Spleen (tissue), 11 donors: ENCODE measurements around the gene TCIRG1. TPM values are rescaled to one million over a fixed set of nuclear protein-coding genes. Genes with fewer than 3 reads are reported as not detected.
A peak's percentile ranks its signal among the peaks of the same experiment; 100 is the strongest.

Experiments
- DNase-seq: peaks from one replicate; pipeline ENCODE4 v3.0.0-alpha.2; 2020
- H3K27ac ChIP-seq, 8 donors: fragments of 200-600 bp; sonication (generic) in 7 of 8; 1 replicate in 4 of 8; 2 replicates in 4 of 8; pipeline versions ENCODE4 v1.5.0 to v1.8.0; 2016 to 2021; ENCODE audit warnings: inconsistent platforms in 4 of 8, mild to moderate bottlenecking in 4 of 8, moderate library complexity in 1 of 8
- H3K27me3 ChIP-seq, 7 donors: fragments of 200-600 bp; sonication (generic) in 6 of 7; replicated peaks in 1 of 7; 1 replicate in 4 of 7; 2 replicates in 3 of 7; pipeline versions ENCODE4 v1.5.0 to v1.8.0; 2016 to 2021; ENCODE audit warnings: inconsistent platforms in 3 of 7, mild to moderate bottlenecking in 1 of 7
- H3K36me3 ChIP-seq, 6 donors: fragments of 200-600 bp; sonication (generic) in 5 of 6; 1 replicate in 4 of 6; 2 replicates in 2 of 6; pipeline versions ENCODE4 v1.5.0 to v1.8.0; 2016 to 2021; ENCODE audit warnings: inconsistent platforms in 2 of 6
- H3K4me1 ChIP-seq, 6 donors: fragments of 200-600 bp; sonication (generic) in 5 of 6; 1 replicate in 3 of 6; 2 replicates in 3 of 6; pipeline versions ENCODE4 v1.5.0 to v1.8.0; 2016 to 2021; ENCODE audit warnings: inconsistent platforms in 3 of 6
- H3K4me3 ChIP-seq, 8 donors: fragments of 200-600 bp; sonication (generic) in 7 of 8; 1 replicate in 4 of 8; 2 replicates in 4 of 8; pipeline versions ENCODE4 v1.5.0 to v1.8.0; 2016 to 2021; ENCODE audit warnings: inconsistent platforms in 4 of 8, mild to moderate bottlenecking in 4 of 8, moderate library complexity in 2 of 8
- H3K9me3 ChIP-seq, 8 donors: fragments of 200-600 bp; sonication (generic) in 7 of 8; 1 replicate in 4 of 8; 2 replicates in 4 of 8; pipeline versions ENCODE4 v1.5.0 to v1.8.0; 2016 to 2021; ENCODE audit warnings: inconsistent platforms in 4 of 8
- CTCF ChIP-seq, 11 experiments: fragments of 200-600 bp in 7 of 11; fragments of 450-650 bp in 4 of 11; sonication (generic) in 4 of 11; IDR thresholded peaks in 8 of 11; conservative IDR thresholded peaks in 3 of 11; 1 replicate in 7 of 11; 2 replicates in 4 of 11; pipeline versions ENCODE4 v1.4.0 to v1.8.0; 2016 to 2021; ENCODE audit warnings: antibody characterized with exemption in 11 of 11, inconsistent platforms in 4 of 11, mild to moderate bottlenecking in 1 of 11
- POLR2A ChIP-seq, 3 donors: fragments of 450-650 bp; IDR thresholded peaks; one replicate each; pipeline ENCODE4 v1.5.1; 2017; ENCODE audit warnings: antibody characterized with exemption in 3 of 3, mild to moderate bottlenecking in 1 of 3
- POLR2AphosphoS5 ChIP-seq, 3 donors: sonication (generic); formaldehyde crosslinking; IDR thresholded peaks; one replicate each; pipeline ENCODE4 v1.5.1; 2017; ENCODE audit warnings: antibody characterized with exemption in 3 of 3
- WGBS, 5 donors: extraction: QIAGEN DNeasy Blood & Tissue Kit in 3 of 5; methylation state at CpG; one replicate each; pipeline versions ENCODE4 v1.1.5 to v1.1.7; 2013 to 2018; 5-methylcytosine and 5-hydroxymethylcytosine counted together
- intact Hi-C: fragments of 100-400 bp; cut with DNase I; formaldehyde crosslinking; loops from one replicate; pipeline ENCODE4 v1.15.0; 2023; ENCODE audit warnings: low total_unique reads
- polyA plus RNA-seq, 3 donors: library from polyadenylated mRNA; stranded (reverse); fragments of 200-250 nt; gene quantifications; one replicate each; pipeline ENCODE4 v1.2.1, GENCODE V29; 2013
- total RNA-seq, 7 donors: library from RNA; depleted of rRNA in 3 of 7; stranded (reverse); fragments of >200 nt in 3 of 7; fragmentation: NEBNext Ultra II Directional in 4 of 7; extraction: Animal tissue kit (Norgen Biotek cat#: 25700) in 4 of 7; gene quantifications; one replicate each; pipeline versions ENCODE4 v1.1.0 to v1.2.1, GENCODE V29; 2016 to 2021
- donor health status: healthy with polysubstance abuse.
- donor health status: DM: no; HTN: no; CAD: no; lungs with moderate emphysema.
- donor health status: DM: no; HTN: no; CAD: no.
- donor health status: Bipolar disorder and iron deficiency.
- donor health status: healthy.
- donor health status: DM: no; HTN: no; CAD: no.
- donor health status: DM: yes; HTN: yes; CAD: no.

Gene TCIRG1
- total and polyA plus RNA-seq, 10 donors, result 199 to 707 (median 377) TPM

GRCh38 chr11:68027667-68028066 lies 11.2 kb upstream of the TCIRG1 start:
- peak overlapping the region in 1 of 8 donors; percentile 9 for H3K27ac ChIP-seq
- peaks cover 0 to 63% (median 9%) of the 10 kb centered on the region in 6 donors for H3K36me3 ChIP-seq
- WGBS, 5 donors, result 89 to 97% (median 94%) methylated on average over 12 to 21 of the region's 21 CpGs
- peaks cover 0 to 11% (median 0%) of the 10 kb centered on the region in 8 donors for H3K9me3 ChIP-seq
- TF ChIP-seq POLR2AphosphoS5 (IDR thresholded peaks at IDR 0.05), result peak in 1 of 3 donors; percentile 27
- TF ChIP-seq POLR2A (IDR thresholded peaks at IDR 0.05), result no peak
- H3K4me1 ChIP-seq, result peaks cover 9 to 44% (median 29%) of the 10 kb centered on the region in 6 donors
- H3K27me3 ChIP-seq, result no peaks in the 10 kb centered on the region
- intact Hi-C loops, result no loop called here
- no peak overlapping the region for H3K4me3 ChIP-seq
- DNase-seq, result no peak

GRCh38 chr11:68028802-68029545 lies 9.9 kb upstream of the TCIRG1 start:
- H3K36me3 ChIP-seq, result peaks cover 0 to 63% (median 19%) of the 10 kb centered on the region in 6 donors
- H3K4me3 ChIP-seq, result peak overlapping the region in 2 of 8 donors; percentile 76 to 88
- peaks cover 0 to 11% (median 0%) of the 10 kb centered on the region in 8 donors for H3K9me3 ChIP-seq
- TF ChIP-seq POLR2A (IDR thresholded peaks at IDR 0.05), result no peak
- TF ChIP-seq POLR2AphosphoS5 (IDR thresholded peaks at IDR 0.05), result no peak
- TF ChIP-seq CTCF (IDR thresholded peaks at IDR 0.05 in 8 of 11, conservative IDR thresholded peaks at IDR 0.05 in 3 of 11), result no peak
- 66 to 92% (median 80%) methylated on average over 11 to 12 of the region's 12 CpGs for WGBS, 5 donors
- intact Hi-C loops, result no loop called here
- no peak for DNase-seq
- H3K4me1 ChIP-seq, result peaks cover 9 to 55% (median 32%) of the 10 kb centered on the region in 6 donors
- peak overlapping the region in 2 of 8 donors; percentile 20 to 92 for H3K27ac ChIP-seq
- no peaks in the 10 kb centered on the region for H3K27me3 ChIP-seq

GRCh38 chr11:68030318-68031143 lies 8.3 kb upstream of the TCIRG1 start, which contains the start of gene NDUFS8:
Gene NDUFS8, plus strand, starts transcription at chr11:68030681. Its CDS starts 1,471 bp downstream, at chr11:68032152.
- Histone ChIP-seq H3K4me3 (peak within 1 kb of the TSS; percentile 66 to 97 (median 86)), H3K36me3 (peaks cover 0 to 62% (median 16%) of the 10 kb centered on the region in 6 donors), H3K4me1 (peaks cover 9 to 64% (median 32%) of the 10 kb centered on the region in 6 donors), H3K27me3 (no peaks in the 10 kb centered on the region), H3K27ac (peak within 1 kb of the TSS; percentile 78 to 92 (median 88)), H3K9me3 (no peaks in the 10 kb centered on the region)
- TF ChIP-seq POLR2A (IDR thresholded peaks at IDR 0.05) (peak in 1 of 3 donors; percentile 13), POLR2AphosphoS5 (IDR thresholded peaks at IDR 0.05) (peak; percentile 87 to 92 (median 89)), CTCF (IDR thresholded peaks at IDR 0.05 in 8 of 11, conservative IDR thresholded peaks at IDR 0.05 in 3 of 11) (peak in 2 of 11 experiments; percentile 13 to 25)
- intact Hi-C loops, result no loop called here
- peak; percentile 98 for DNase-seq
- 0 to 1% (median 0%) methylated on average over 26 to 56 of the region's 56 CpGs for WGBS, 5 donors

GRCh38 chr11:68031144-68031464 lies 7.7 kb upstream of the TCIRG1 start:
- Histone ChIP-seq H3K27me3 (no peaks in the 10 kb centered on the region), H3K4me3 (peak overlapping the region; percentile 66 to 97 (median 86)), H3K27ac (peak overlapping the region; percentile 78 to 92 (median 88)), H3K36me3 (peaks cover 0 to 62% (median 16%) of the 10 kb centered on the region in 6 donors), H3K9me3 (no peaks in the 10 kb centered on the region), H3K4me1 (peaks cover 11 to 70% (median 36%) of the 10 kb centered on the region in 6 donors)
- no peak for TF ChIP-seq CTCF (IDR thresholded peaks at IDR 0.05 in 8 of 11, conservative IDR thresholded peaks at IDR 0.05 in 3 of 11)
- TF ChIP-seq POLR2AphosphoS5 (IDR thresholded peaks at IDR 0.05), result no peak
- TF ChIP-seq POLR2A (IDR thresholded peaks at IDR 0.05), result no peak
- DNase-seq, result no peak
- 10 to 20% (median 13%) methylated on average over 9 to 10 of the region's 10 CpGs for WGBS, 5 donors
- intact Hi-C loops, result no loop called here
